ENCODE results near the gene TBC1D30.

The TBC1D30 gene

DNA sequence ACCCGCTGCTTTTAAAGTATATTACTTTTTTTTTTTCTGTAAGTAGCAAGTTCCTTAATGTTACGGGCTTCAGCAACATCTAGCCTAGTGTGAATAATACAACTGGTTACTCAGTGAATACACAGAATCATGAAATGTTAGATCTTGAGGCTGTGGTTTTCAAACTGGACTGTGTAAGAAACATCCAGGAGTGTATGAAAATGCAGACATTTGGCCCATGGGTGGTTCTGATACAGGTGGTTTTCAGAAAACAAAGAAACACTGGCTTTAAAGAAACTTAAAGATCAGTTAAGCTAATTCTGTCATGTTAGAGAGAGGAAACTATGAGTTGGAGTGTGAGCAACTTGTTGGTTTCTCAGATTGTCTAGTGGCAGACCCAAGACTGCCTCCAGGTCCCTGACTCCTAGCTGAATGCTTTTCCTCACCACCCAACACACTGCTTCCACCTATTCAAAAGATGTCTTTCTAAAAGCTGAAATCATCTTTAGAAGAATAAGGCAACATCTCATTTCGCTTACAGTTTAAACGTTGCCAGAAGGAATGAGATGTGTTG is 36.1 kb downstream of the TBC1D30 start:
- no peak for DNase-seq (ENCODE audit: low spot score)

DNA sequence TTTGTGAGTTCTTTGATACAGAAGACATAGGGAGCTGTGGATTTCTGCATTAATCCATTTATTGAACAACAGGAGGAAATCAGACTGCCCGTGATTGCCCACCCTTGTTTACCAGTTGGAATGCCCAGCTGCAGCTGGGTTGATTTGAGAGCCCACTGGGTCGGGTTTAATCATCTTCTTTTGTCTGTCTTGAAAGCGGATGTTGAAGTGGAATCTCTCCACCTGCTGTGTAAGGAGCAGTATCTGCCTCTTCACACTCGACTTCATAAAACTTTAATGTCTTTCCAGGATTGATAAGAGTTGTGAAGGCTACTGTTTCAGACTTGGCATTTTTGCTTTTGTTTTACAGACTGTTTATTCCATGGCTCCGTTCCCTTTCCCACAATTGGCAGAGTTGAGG is 39.9 kb downstream of the TBC1D30 start:
- DNase-seq (ENCODE audit: low spot score): no peak

DNA sequence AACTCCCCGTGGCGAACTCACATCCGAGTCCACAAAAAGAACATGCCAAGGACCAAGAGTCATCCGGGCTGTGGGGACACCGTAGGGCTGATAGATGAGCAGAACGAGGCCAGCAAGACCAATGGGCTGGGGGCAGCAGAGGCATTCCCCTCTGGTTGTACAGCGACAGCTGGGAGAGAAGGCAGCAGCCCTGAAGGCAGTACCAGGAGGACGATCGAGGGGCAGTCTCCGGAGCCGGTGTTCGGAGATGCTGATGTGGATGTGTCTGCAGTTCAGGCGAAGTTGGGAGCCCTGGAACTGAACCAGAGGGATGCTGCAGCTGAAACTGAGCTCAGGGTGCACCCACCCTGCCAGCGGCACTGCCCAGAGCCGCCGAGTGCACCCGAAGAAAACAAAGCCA is 50.7 kb downstream of the TBC1D30 start:
- DNase-seq (ENCODE audit: low spot score): no peak

DNA sequence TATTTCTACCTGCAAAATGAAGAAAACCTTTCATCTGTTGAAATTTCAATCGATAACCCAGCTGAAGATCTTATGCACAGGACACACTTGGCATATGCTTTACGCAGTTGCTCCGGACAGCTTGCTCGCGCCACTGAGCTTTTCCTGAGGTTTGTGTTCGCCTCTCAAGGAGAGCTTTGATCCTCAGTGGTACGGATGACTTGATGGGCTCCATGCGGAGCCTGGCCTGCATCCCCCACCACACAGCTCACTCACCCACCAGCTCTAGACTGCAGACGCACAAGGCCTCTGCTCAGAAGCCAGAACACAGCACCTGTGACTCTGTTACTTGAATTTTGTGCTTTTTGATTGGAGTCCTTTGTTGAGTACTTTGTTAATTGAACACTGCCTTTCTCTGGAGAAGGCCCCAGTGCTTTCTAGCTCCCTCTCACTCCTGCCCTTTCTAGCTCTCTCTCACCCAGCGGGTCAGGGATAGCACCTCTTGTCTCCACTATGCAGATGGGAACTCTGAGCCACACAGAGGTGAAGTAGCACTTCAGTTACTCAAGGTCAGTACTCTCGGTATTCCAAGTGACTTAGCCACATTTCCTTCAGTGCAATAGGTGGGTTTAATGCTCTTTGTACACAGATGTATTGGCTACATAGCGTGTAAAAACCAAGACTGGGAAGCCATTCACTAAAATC is 52.1 kb downstream of the TBC1D30 start:
- no peak for DNase-seq (ENCODE audit: low spot score)

DNA sequence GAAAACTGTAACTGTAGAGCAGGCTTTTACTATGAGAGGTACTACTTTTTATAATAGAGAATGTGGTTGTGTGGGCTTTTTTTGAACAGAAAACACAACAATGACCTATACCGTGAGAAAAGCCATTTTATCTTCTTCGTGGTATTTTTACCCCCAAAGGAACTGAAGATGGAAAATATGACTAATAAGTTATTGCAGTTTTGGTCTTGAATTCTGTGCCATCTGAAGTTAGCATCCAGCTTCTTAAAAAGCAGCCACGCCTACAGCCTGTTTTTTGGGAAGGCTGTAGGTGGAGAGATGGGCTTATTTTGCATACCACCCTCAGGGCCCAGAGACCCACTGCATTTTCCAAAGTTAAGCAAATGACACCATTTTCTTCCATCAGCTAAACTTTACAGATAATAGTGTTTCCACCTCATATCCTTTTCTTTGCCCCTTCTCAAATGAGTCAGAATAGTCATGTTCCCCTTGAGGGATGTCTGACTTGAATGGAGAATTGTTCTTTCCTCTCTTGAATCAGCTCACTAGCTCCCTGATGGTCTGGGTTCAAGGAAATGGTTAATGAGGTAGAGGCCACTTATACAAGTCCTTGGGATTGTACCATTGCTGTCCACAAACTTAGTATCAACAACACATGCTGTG is 53.0 kb downstream of the TBC1D30 start:
- no peak for DNase-seq (ENCODE audit: low spot score)

DNA sequence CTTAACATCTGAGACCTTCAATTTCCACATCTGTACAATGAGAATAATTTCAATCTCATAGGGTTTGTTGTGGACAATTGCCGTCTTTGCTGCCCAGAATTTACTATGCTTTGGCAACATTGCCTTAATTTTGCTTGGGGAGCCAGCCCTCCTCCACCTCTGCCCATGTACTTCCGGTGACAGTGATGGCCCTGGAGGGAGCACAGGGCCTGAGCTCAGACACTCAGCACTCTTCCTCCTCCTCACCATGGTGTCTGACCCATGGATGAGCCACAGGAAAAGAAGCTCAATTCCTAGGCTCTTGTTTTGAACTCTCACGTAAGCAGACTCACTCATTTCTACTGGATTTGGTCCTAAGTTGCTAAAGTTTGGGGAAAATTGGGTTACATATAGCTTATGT is 58.2 kb downstream of the TBC1D30 start:
- no peak for DNase-seq (ENCODE audit: low spot score)

DNA sequence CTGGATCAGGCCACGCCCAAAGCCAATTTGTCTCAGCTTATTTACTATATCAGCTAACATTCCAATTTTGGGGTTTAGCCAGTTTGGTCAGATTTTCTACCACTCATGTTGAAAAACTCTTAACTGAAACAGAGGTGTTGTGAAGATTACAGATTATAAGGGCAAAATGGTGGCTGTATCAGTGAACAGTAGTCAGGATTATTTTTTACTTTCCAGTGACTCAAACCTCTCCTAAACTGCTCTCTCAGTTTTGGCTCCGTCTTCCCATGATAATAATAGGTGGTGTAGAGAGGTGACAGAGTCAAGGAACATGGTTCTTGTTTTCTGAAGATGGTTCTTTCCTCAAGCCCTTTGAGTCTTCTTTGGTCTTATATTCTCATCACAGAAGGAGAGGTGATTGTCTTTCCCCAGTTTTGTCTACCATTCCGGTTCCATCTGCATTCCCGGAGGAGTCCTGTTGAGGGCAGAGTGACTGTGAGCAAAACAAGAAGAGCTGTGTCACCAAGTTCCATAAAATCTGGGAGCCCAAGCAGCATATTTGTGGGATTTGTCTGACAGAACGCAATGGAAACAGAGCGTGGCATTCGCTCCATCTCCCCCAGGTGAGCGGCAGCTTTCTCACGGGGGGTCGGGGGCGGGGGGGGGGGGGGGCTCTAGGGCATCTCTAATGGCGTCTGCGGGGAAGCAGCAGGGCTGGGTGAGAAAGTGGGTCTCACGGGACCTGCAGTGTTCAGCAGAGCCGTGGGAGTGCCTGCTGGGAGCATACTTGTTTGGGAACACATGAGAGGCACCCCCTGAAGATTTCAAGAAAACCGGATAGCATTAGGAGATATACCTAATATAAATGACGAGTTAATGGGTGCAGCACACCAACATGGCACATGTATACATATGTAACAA is 59.1 kb downstream of the TBC1D30 start:
- DNase-seq (ENCODE audit: low spot score): peak; percentile 14

DNA sequence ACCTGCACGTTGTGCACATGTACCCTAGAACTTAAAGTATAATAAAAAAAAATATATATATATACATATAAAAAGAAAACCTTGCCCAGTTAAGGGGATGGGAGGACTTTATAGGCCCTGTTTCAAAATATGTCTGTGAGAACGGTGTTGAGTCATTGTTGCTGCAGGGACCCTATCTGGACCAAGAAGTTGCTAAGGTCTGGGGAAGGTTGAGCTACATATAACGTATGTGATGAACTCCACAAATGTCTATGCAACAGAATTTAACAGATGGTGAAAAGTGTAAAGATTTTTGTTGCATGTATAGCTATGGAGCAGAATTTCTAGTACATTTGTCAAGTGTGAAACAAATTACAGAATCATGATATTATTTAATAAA is 59.7 kb downstream of the TBC1D30 start:
- DNase-seq (ENCODE audit: low spot score): no peak

DNA sequence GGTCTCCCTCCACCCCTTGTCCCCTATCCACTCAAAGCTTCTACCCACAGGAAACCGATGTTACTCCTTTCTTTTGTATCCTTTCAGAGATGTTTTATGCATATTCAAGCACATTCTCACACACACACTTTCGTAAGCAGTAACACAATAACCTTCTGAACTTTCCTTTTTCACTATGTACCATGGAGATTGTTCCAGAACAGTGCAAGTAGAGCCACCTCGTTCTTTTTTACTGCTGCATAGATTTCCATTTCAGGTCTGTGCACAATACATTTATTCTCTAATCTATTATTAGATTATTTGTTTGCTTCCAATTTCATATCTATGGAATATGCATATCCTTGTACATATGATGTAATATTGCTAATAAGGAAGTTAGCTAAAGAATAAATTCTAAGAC is 60.3 kb downstream of the TBC1D30 start:
- no peak for DNase-seq (ENCODE audit: low spot score)

DNA sequence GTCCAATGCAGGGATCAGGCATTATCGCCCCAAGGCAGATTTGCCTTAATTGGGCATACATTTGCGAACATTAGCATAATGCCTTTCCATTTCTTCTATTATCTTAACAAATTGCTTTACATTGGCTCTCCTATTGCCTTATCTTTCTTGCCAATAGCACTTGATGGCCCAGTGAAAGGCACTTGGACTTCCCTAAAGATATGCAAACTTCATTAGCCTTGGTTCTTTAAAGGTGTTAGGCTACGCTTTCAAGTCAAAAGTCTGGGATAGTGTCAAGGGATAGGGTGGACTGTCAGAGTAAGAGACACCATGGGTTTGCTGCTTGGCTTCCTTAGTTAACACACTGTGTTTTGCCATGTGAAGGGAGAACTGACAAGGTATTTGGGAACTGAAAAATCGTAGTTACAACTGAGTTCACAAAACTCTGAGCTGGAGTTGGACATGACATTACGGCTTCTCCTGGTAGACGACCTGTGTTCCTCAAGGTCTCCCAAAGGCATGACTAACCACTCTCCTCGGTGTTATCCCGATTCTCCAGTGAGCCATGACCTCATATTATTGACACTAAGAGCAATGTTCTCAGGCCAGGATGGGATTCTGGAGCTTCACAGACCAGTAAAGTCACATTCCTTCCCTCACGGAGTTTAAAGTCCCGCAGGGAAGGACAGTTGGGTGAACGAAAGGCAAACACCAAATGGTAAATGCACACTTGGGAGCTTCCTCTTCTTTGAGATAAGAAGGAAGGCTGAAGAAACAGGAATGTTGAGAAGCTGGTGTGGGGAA is 65.2 kb downstream of the TBC1D30 start:
- no peak for DNase-seq (ENCODE audit: low spot score)

DNA sequence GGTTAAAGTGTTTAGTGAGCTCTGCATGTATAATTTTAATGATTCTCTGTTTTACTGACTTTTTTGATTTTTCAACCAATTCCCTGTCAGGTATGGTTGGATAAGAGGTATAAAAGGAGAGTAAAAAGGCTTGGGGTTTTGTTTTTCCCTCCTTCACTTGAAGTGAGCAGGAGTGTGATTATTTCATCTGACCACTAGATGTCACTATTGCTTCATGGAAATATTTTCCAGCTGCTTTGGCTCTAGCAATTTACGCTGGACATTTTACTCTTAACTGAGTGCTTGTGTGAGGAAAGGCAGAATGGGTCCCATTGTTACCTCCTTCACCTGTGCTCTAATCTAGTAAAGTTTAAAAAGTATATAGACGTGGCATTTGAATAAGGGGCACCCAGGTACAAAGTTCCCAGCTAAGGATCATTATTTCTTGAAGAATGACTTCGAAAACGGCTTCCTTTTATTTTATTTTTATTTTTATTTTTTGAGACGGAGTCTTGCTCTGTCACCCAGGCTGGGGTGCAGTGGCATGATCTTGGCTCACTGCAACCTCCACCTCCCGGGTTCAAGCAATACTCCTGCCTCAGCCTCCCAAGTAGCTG is 66.5 kb downstream of the TBC1D30 start:
- DNase-seq (ENCODE audit: low spot score): peak; percentile 70

DNA sequence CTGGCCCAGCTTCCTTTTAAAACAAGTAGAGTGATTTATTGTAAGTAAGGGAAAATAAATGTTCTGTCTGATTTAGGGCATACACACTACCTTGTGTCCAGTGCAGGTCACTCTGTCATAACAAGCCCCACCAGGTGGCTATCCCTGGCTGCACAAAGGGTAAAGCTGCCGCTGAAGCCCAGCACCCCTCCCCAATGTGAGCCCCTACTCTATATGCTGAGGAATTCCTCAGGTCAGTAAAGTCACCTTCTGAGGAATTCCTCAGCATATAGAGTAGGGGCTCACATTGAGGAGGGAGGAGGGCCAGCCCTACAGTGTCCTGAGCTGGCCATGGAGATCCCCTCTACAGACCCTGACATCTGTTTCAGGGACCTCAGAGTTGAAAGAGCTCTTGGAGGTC is 67.2 kb downstream of the TBC1D30 start:
- DNase-seq (ENCODE audit: low spot score): no peak

DNA sequence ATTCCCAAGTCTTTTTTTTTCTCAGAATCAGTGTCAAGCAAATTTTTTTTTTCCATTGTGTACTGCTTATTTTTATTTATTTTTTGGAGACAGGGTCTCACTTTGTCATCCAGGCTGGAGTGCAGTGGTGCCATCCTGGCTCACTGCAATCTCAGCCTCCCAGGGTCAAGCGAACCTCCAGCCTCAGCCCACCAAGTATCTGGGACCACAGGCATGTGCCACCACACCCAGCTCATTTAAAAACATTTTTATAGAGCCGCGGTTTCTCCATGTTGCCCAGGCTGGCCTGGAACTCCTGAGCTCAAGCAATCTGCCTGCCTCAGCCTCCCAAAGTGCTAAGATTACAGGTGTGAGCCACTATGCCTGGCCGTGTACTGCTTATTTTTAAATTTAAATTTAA is 68.1 kb downstream of the TBC1D30 start:
- DNase-seq (ENCODE audit: low spot score): no peak

DNA sequence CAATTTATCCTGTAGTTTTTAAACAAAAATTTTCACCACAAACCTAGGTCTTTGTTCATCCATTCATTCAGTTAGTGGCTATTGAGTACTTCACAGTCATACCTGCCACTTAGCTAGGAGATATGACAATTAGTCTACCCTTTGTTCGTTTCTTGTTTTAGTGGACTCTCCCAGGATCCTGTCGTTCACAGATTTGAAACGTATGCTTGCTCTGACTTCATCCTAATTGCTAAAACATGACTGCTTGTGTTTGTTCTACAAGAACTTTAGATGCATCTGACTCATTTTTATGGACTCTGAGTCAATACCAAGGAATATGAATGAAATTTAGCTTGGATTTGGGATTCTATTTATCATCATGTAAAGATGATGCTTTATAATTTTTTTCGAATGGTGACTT is 69.5 kb downstream of the TBC1D30 start:
- DNase-seq (ENCODE audit: low spot score): no peak

DNA sequence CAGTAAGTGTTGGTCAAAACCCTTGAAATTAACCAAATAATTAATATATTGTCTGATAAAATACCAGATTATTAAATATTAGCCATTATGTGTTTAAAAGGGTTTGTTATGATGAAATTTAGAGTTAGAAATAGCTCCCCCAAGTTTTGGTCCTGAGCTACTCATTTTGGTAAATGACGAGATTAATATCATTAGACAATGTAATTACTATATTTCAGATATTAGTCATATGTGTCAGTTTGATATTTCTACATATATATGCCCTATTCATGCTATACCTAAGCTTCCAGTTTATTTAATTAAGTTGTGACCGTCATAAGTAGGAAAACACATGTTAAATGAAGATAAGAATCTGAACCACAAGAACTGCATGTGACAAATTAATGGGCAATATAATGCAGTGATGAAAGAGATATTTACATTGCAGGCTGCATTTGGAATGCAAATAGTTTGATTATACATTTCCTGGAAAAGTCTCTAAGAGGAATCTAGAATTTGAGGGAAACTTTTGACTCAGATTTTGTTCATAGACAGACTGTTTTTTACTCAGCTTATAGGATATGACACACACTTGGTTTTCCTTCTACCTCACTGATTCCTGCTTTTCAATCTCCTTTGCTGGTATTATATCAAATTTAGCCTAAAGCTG is 70.5 kb downstream of the TBC1D30 start:
- DNase-seq (ENCODE audit: low spot score): no peak

DNA sequence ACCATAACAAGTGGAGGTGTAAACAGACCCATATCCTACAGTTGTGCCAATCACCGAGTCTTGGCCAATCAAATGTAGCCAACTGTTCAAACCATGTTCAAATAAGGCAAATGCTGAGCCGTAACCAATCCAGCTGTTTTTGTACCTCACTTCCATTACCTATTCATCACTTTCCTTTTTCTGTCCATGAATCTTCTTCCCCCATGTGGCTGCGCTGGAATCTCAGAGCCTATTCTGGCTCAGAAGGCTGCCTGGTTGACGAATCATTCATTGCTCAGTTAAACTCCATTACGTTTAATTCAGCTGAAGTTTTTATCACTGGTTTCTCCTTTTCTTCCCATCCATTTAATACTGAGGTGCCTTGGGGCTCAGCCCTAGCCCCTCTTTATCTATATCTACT is 71.1 kb downstream of the TBC1D30 start:
- DNase-seq (ENCODE audit: low spot score): no peak

DNA sequence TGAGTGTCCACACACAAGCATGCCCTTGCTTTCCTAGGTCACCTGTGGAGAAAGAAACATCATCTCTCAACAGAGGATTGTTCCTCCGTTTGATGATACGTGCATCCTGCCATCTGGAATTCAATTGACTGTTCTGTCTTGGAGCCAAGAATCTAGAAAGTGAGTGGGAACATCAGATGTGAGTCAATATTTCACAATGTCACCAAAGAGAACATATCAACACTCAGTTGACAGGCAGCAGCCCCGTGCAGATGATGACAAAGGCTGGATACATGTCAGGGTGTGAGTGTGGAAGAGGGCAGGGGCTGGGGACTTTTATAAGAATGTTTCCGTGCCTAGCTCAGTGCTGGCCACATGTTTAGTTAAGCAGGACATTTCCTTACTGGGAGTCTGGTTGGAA is 76.1 kb downstream of the TBC1D30 start:
- DNase-seq (ENCODE audit: low spot score): no peak

DNA sequence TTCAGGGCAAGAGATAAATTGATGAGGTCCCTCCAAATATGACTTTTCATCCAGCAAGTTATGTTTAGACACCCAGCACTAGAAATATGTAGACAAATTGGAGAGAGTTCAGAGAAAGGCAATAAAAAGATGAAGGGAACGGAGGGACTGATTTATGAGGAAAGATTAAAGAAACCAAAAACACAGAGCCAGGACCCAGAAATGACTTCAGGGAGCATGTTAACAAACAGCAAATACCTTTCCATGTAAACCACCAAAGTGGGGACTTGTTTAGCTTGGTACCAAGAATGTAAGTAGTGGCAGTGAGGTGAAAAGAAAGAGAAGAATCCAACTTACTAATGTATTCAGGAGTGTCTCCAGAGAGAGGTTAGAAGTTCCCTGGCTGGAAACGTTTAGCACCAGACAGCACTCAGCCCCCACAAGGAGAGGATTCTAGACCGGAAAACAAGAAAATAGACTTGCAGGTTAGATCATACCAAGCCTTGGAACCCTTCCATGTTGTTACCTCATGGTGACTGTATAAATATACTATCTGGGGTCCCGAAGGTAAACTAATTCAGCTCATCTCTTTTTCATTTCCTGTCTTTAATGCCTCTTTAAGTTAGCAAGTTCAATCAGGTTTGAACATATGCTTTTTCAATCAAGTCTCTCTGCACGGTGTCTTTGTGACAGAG is 79.2 kb downstream of the TBC1D30 start:
- no peak for DNase-seq (ENCODE audit: low spot score)

DNA sequence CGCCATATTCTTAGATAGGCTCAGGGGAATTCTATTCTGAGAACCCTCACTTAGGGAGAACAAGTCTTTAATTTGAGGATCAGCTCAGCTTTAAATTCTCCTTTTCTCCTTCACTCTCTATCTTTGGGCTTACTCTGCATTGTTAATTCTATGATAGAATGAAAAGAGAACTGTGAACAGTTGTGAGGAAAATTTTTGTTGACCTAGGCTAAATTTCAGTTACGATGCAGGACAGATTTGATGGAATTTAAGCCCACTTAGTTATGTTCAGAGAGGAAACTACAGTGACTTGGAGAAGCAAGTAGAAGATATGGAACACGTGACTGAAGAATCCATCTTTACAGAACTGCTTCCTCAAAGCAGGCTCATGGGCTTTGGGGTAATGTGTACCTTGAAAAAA is 82.7 kb downstream of the TBC1D30 start:
- no peak for DNase-seq (ENCODE audit: low spot score)

DNA sequence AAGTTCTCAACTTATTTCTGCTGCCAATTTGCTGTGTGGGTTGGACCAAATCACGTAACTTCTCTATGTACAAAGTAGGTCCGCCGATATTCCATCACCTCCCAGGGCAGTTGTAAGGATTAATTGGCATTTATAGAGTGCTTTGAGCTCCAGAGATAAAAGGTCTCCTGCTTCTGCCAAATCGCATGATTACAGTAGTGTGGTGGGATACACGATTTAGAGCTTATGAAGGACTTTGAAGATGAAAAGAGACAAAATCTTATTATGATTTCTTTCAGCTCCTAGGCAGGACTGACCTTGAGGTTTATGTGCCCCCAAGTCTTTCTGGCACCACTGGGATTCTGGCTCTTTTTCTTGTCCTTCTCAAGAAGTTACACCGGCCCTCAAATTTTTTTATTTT is 84.7 kb downstream of the TBC1D30 start:
- no peak for DNase-seq (ENCODE audit: low spot score)

All from SK-N-DZ (cell line).